Mucosa of descending colon (tissue), 3 donors: Measurements from ENCODE around the gene OTP. TPM values are rescaled to one million over a fixed set of nuclear protein-coding genes. Genes with fewer than 3 reads are reported as not detected.

Source experiments
- ATAC-seq: fragments of 200-7000 bp; cut with Tn5 transposase; one replicate; pipeline ENCODE4 v1.9.1; 2020; ENCODE audit warnings: mild to moderate bottlenecking, moderate library complexity
- DNase-seq, 3 donors: peaks; one replicate each; pipeline ENCODE4 v3.0.0-alpha.2; 2020
- H3K36me3 ChIP-seq: fragments of 200-600 bp; one replicate; pipeline ENCODE4 v1.8.0; 2021; ENCODE audit warnings: low read depth, mild to moderate bottlenecking
- H3K4me1 ChIP-seq: fragments of 200-600 bp; one replicate; pipeline ENCODE4 v1.8.0; 2021; ENCODE audit warnings: low read depth, mild to moderate bottlenecking
- H3K4me3 ChIP-seq: fragments of 200-600 bp; one replicate; pipeline ENCODE4 v1.8.0; 2021; ENCODE audit warnings: mild to moderate bottlenecking
- H3K9me3 ChIP-seq: fragments of 200-600 bp; one replicate; pipeline ENCODE4 v1.8.0; 2021; ENCODE audit warnings: mild to moderate bottlenecking
- intact Hi-C, 2 donors: fragments of 100-400 bp; cut with DNase I in 1 of 2; cut with micrococcal nuclease in 1 of 2; formaldehyde crosslinking; loops; one replicate each; pipeline versions ENCODE4 v1.11.0 to v1.11.1; 2022; cut with DNase I, micrococcal nuclease
- total RNA-seq, 3 donors: library from RNA; stranded (reverse); fragmentation: NEBNext Ultra II Directional in 2 of 3; extraction: Animal tissue kit (Norgen Biotek cat#: 25700) in 2 of 3; gene quantifications; one replicate each; pipeline versions ENCODE4 v1.2.1 to v1.2.4, GENCODE V29; 2021 to 2023
- TF ChIP-seq, protein P1 (sequence below): fragments of 200-600 bp; IDR thresholded peaks from one replicate; pipeline ENCODE4 v1.8.0; 2022; ENCODE audit warnings: antibody characterized with exemption, mild to moderate bottlenecking
- donor health status: DM: no; HTN: no; CAD: no; lungs with moderate emphysema.
- donor health status: DM: no; HTN: no; CAD: no.
- donor health status: DM: no; HTN: yes; CAD: no.

OTP gene
- total RNA-seq, 3 donors from 2014 or later, result not detected

DNA sequence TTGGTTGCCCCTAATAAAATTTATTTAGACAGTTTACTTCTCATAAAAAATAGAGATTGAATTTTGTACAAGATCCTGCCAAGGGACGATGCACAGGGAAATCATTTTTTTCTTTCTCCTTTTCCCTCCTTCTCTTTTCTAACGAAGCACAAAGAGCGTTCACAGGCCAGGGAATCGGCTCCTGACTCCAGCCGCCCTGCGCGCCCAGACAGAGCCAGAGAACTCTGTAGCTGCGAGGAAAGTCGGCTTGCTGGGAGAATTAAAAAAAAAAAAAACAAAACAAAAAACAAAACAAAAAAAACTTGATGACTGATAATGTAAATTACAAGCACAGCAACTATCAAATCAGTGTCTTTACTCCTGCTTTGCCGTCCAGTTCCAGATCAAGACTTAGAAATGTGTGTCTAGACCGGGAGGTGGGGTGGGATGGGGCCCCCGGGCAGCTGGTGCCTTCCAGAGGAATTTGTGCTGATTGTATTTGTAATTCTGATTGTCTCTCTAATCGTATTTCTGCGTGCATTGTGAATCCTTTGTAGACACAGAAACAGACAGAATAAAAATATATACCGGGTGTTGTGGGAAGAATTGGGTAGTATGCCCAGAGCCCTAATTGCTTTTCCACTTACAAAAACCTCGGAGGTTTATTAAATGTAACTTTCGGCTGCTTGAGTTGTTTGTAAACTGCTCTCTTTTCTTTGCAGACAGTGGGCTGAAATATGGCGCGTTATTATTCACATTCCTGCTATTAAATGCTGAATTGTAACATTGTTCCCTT lies 3.6 kb upstream of the OTP start:
- Histone ChIP-seq H3K9me3 (no peaks in the 10 kb centered on the region), H3K36me3 (no peaks in the 10 kb centered on the region), H3K4me1 (peaks cover 10% of the 10 kb centered on the region), H3K4me3 (no peak overlapping the region)
- TF ChIP-seq, protein P1, sequence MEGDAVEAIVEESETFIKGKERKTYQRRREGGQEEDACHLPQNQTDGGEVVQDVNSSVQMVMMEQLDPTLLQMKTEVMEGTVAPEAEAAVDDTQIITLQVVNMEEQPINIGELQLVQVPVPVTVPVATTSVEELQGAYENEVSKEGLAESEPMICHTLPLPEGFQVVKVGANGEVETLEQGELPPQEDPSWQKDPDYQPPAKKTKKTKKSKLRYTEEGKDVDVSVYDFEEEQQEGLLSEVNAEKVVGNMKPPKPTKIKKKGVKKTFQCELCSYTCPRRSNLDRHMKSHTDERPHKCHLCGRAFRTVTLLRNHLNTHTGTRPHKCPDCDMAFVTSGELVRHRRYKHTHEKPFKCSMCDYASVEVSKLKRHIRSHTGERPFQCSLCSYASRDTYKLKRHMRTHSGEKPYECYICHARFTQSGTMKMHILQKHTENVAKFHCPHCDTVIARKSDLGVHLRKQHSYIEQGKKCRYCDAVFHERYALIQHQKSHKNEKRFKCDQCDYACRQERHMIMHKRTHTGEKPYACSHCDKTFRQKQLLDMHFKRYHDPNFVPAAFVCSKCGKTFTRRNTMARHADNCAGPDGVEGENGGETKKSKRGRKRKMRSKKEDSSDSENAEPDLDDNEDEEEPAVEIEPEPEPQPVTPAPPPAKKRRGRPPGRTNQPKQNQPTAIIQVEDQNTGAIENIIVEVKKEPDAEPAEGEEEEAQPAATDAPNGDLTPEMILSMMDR, result no peak
- intact Hi-C loops, result no loop called here
- ATAC-seq (no peak), DNase-seq (no peak)

DNA sequence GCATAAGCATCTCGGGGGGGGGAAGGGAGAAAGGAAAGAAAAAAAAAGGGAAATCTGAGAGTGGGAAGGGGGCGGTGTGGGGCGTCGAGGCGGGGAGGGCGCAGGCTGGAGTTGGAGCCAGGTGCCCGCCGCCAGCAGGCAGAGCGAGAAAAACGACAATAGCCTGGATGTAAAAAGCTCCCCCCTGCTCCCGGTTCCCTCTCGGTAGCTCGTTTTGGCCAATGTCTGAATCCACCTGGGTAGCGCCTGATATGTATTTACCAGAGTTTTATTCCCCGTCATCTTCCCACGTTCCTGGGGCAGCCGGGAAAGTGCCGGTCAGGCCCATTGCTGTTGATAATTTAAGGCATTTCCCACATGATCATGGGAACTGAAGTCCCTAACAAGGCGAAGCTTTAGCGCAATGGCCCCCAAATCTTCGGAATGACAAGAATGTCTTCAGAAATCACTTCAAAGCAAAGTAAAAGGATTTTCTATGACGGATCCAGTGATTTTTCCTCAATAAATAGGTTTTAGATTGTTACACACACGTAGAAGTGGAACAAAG lies 3.0 kb upstream of the OTP start:
- Histone ChIP-seq H3K36me3 (no peaks in the 10 kb centered on the region), H3K4me3 (no peak overlapping the region), H3K9me3 (no peaks in the 10 kb centered on the region), H3K4me1 (peaks cover 10% of the 10 kb centered on the region)
- ATAC-seq (no peak), DNase-seq (no peak)
- intact Hi-C loops, result no loop called here
- TF ChIP-seq, protein P1, result no peak

DNA sequence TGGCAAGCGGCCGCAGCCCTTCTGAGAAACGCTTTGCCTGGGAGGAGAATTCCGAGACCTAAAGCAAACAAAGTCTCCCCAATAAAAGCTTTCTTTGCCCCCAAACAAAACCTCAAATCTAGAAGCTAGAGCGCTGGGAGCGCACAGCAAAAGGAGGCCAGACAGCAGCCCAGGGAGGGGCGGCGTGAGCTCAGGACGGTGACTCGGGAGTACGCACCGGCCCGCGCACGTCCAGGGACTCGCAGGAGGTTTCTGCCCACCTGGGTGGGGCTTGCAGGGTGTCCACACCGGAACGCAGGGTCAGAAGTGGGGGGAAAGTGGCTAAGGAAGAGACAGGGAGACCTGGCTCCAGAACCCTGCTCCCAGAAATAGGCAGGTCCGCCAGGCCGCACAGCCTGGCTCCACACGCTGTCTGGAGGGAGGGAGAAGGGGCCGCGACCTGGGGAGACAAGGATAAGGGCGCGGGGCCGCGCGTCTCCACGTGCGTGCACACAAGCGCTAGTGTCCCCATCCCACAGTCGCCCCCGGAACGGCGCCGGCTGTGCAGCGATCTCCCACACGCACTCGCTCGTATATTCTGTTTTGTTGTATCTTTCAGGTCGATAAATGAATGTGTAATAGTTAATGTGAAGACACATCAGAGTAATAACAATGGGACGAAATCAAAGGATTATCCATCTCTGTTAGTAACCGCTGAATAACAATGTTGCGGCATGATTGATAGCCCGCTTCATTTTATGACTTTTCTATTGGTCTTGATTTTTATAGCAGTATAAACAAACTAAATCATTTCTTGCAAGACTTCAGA lies 2.3 kb upstream of the OTP start:
- TF ChIP-seq, protein P1, result no peak
- no peaks in the 10 kb centered on the region for H3K9me3 ChIP-seq
- intact Hi-C loops, result no loop called here
- peak; percentile 21 for ATAC-seq
- DNase-seq, result no peak
- no peaks in the 10 kb centered on the region for H3K36me3 ChIP-seq
- no peak overlapping the region for H3K4me3 ChIP-seq
- H3K4me1 ChIP-seq, result peaks cover 10% of the 10 kb centered on the region

DNA sequence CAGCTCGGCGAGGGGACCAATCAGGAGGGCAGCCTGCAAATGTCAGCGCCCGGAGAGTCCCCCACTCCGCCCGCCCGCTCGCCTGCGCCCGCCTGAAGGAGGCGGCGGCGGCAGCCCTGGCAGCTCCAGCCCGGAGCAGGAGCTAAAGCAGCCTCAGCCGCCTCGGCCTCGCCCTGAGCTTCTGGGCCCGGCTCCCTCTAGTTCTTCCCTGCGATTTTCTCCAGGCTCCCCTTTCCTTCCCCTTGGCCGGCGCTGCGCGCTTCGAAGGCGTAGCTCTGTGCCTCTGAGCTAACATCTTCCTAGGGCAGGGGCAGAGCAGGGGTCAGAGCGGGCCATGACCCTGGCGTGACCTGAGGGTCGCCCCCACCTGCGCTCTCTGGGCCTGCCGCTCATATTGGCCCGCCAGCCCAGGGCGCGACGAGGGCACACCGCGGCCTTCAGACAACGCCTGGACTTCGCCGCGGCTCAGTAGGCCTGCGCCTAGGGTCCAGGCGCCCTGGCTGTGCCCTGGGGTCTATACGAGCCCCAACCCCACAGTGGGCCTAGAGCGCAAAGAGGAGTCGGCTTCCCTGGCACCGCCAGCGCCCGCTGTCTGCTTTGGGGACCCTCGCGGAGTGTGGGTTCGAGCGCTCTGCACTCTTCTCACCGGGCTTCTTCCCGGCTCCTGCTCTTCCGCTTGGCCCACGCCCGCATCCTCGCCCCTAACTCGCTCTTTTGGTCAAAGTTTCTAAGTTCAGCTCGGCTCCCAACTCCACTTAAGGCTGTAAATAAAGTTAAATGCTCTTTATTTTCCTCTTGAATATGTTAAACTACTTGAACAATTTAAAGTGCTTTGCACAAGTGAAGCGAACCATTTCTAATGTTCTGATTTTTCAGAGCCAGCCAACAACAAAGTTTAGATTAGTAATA lies 504 bp upstream of the OTP start:
- no peaks in the 10 kb centered on the region for H3K9me3 ChIP-seq
- no peak overlapping the region for H3K4me3 ChIP-seq
- ATAC-seq, result no peak
- H3K36me3 ChIP-seq, result no peaks in the 10 kb centered on the region
- TF ChIP-seq, protein P1, result no peak
- no peak for DNase-seq
- intact Hi-C loops, result no loop called here
- peaks cover 10% of the 10 kb centered on the region for H3K4me1 ChIP-seq
